Neuronal stem cell (in vitro differentiated cells): ENCODE results near the gene TPRKB.
"Not testable (repeated sequence)": the region's sequence is repeated elsewhere in the genome, so short reads cannot be mapped to it uniquely, and the experiment has no call there.

ENCODE experiments used
- DNase-seq: peaks from one replicate; pipeline ENCODE4 v3.0.0-alpha.2; 2013; ENCODE audit warnings: low spot score
- H2AFZ ChIP-seq: one replicate; pipeline ENCODE4 v1.6.1; 2013; ENCODE audit warnings: mild to moderate bottlenecking, low read length, inconsistent platforms
- H2AK5ac ChIP-seq: 2 replicates; pipeline ENCODE4 v1.6.1; 2013; ENCODE audit warnings: low read depth, mild to moderate bottlenecking, inconsistent platforms, low read length, moderate library complexity, mixed read lengths
- H2BK120ac ChIP-seq: 2 replicates; pipeline ENCODE4 v1.6.1; 2013; ENCODE audit warnings: low read depth, mild to moderate bottlenecking, inconsistent platforms, low read length, moderate library complexity, mixed read lengths
- H2BK12ac ChIP-seq: one replicate; pipeline ENCODE4 v1.6.1; 2013; ENCODE audit warnings: low read length, inconsistent platforms
- H2BK15ac ChIP-seq: 2 replicates; pipeline ENCODE4 v1.6.1; 2013; ENCODE audit warnings: mild to moderate bottlenecking, low read length, inconsistent platforms, mixed read lengths
- H2BK5ac ChIP-seq: one replicate; pipeline ENCODE4 v1.6.1; 2013; ENCODE audit warnings: inconsistent platforms, mild to moderate bottlenecking, low read length, moderate library complexity
- H3K14ac ChIP-seq: one replicate; pipeline ENCODE4 v1.6.1; 2013; ENCODE audit warnings: low read length, inconsistent platforms
- H3K18ac ChIP-seq: 2 replicates; pipeline ENCODE4 v1.6.1; 2013; ENCODE audit warnings: low read length, inconsistent platforms
- H3K23ac ChIP-seq: 2 replicates; pipeline ENCODE4 v1.6.1; 2013; ENCODE audit warnings: low read depth, mild to moderate bottlenecking, mixed read lengths, low read length, inconsistent platforms; ENCODE audit not compliant: poor library complexity
- H3K27ac ChIP-seq: replicated peaks from 3 replicates; pipeline ENCODE4 v1.5.1; 2013; ENCODE audit warnings: low read length, inconsistent platforms
- H3K27me3 ChIP-seq, 3 experiments: 2 replicates each; pipeline ENCODE4 v1.6.1; 2013; ENCODE audit warnings: low read length in 3 of 3, mild to moderate bottlenecking in 2 of 3, inconsistent platforms in 1 of 3, low read depth in 1 of 3, mixed read lengths in 1 of 3, moderate library complexity in 1 of 3; ENCODE audit not compliant: control insufficient read depth in 3 of 3, insufficient read depth in 3 of 3
- H3K36me3 ChIP-seq, 2 donors: replicated peaks in 1 of 2; 2 replicates each; pipeline ENCODE4 v1.6.1; 2013; ENCODE audit warnings: low read length in 2 of 2; ENCODE audit not compliant: control insufficient read depth in 2 of 2, insufficient read depth in 2 of 2
- H3K4ac ChIP-seq: 2 replicates; pipeline ENCODE4 v1.6.1; 2013; ENCODE audit warnings: inconsistent platforms, mild to moderate bottlenecking, low read length, moderate library complexity
- H3K4me1 ChIP-seq, 2 donors: 1 replicate in 1 of 2; 2 replicates in 1 of 2; pipeline ENCODE4 v1.6.1; 2013; ENCODE audit warnings: low read length in 2 of 2, low read depth in 1 of 2; ENCODE audit not compliant: control insufficient read depth in 2 of 2, insufficient read depth in 1 of 2
- H3K4me2 ChIP-seq: one replicate; pipeline ENCODE4 v1.6.1; 2013; ENCODE audit warnings: mild to moderate bottlenecking, low read length, inconsistent platforms; ENCODE audit not compliant: insufficient read depth, poor library complexity, severe bottlenecking
- H3K4me3 ChIP-seq, 2 donors: 2 replicates each; pipeline ENCODE4 v1.5.1; 2013; ENCODE audit warnings: low read length in 2 of 2, mild to moderate bottlenecking in 2 of 2, inconsistent platforms in 1 of 2, moderate library complexity in 1 of 2
- H3K79me1 ChIP-seq: one replicate; pipeline ENCODE4 v1.6.1; 2013; ENCODE audit warnings: low read depth, mild to moderate bottlenecking, inconsistent platforms, low read length, moderate library complexity
- H3K9ac ChIP-seq: one replicate; pipeline ENCODE4 v1.6.1; 2013; ENCODE audit warnings: mild to moderate bottlenecking, low read depth, low read length, inconsistent platforms; ENCODE audit not compliant: poor library complexity
- H3K9me3 ChIP-seq, 2 donors: replicated peaks in 1 of 2; 2 replicates each; pipeline versions ENCODE3 to v1.6.1; 2013; ENCODE audit warnings: low read length in 2 of 2, mild to moderate bottlenecking in 2 of 2, inconsistent platforms in 1 of 2, low read depth in 1 of 2, mixed read lengths in 1 of 2, moderate library complexity in 1 of 2; ENCODE audit not compliant: control insufficient read depth in 2 of 2, insufficient read depth in 1 of 2
- H4K8ac ChIP-seq: one replicate; pipeline ENCODE4 v1.6.1; 2013; ENCODE audit warnings: low read depth, mild to moderate bottlenecking, inconsistent platforms, low read length, moderate library complexity
- H4K91ac ChIP-seq: one replicate; pipeline ENCODE4 v1.6.1; 2013; ENCODE audit warnings: low read length, low read depth, mild to moderate bottlenecking, inconsistent platforms; ENCODE audit not compliant: poor library complexity
- WGBS, 2 donors: extraction: QIAGEN DNeasy Blood & Tissue Kit; methylation state at CpG; one replicate each; pipeline ENCODE4 v1.1.7; 2013; ENCODE audit warnings: missing lambda C conversion rate in 2 of 2, mixed read lengths in 1 of 2; ENCODE audit not compliant: insufficient read length in 2 of 2, insufficient replicate concordance in 1 of 2; ENCODE audit errors: extremely low coverage in 2 of 2; 5-methylcytosine and 5-hydroxymethylcytosine counted together

TPRKB gene

GRCh38 chr2:73696521-73696920 is 40.6 kb downstream of the TPRKB start:
- DNase-seq, H3K36me3 ChIP-seq, H3K23ac ChIP-seq, H4K8ac ChIP-seq, H4K91ac ChIP-seq, H3K27ac ChIP-seq, H3K79me1 ChIP-seq, H3K4me3 ChIP-seq, H3K4me1 ChIP-seq, H2BK15ac ChIP-seq, H2BK5ac ChIP-seq, H3K4ac ChIP-seq, H3K9me3 ChIP-seq, H2BK12ac ChIP-seq, H2BK120ac ChIP-seq, H2AK5ac ChIP-seq, H2AFZ ChIP-seq, H3K18ac ChIP-seq, H3K4me2 ChIP-seq, H3K14ac ChIP-seq, H3K9ac ChIP-seq: not testable (repeated sequence)
- H3K27me3 ChIP-seq: peaks cover 0 to 12% (median 0%) of the 10 kb centered on the region in 3 experiments
- no CpG with 5 or more reads among the region's 3 CpGs for WGBS, 2 donors

GRCh38 chr2:73690372-73691088 is 46.6 kb downstream of the TPRKB start:
- not testable (repeated sequence) for H3K27ac ChIP-seq, H3K4ac ChIP-seq, H2AFZ ChIP-seq, H3K4me3 ChIP-seq, H3K4me1 ChIP-seq, H2BK120ac ChIP-seq, H3K9me3 ChIP-seq, H4K91ac ChIP-seq, H3K36me3 ChIP-seq, H2BK15ac ChIP-seq, H3K79me1 ChIP-seq, H3K23ac ChIP-seq, H3K18ac ChIP-seq, H3K9ac ChIP-seq, H2BK5ac ChIP-seq, H2BK12ac ChIP-seq, H2AK5ac ChIP-seq, H3K4me2 ChIP-seq, H4K8ac ChIP-seq, H3K14ac ChIP-seq
- peak; percentile 5 for DNase-seq
- H3K27me3 ChIP-seq: peaks cover 0 to 19% (median 0%) of the 10 kb centered on the region in 3 experiments
- WGBS, 2 donors: no CpG with 5 or more reads among the region's 4 CpGs

- not testable (repeated sequence) for H3K4ac ChIP-seq, H3K79me1 ChIP-seq, H2BK120ac ChIP-seq, H4K8ac ChIP-seq, H3K4me3 ChIP-seq, H2AK5ac ChIP-seq, H3K9ac ChIP-seq, H3K4me2 ChIP-seq, H3K9me3 ChIP-seq, H3K4me1 ChIP-seq, H2BK12ac ChIP-seq, H2AFZ ChIP-seq, H2BK15ac ChIP-seq, H3K36me3 ChIP-seq, H3K14ac ChIP-seq, DNase-seq, H3K23ac ChIP-seq, H2BK5ac ChIP-seq, H3K18ac ChIP-seq, H4K91ac ChIP-seq, H3K27ac ChIP-seq
- WGBS, 2 donors: no CpG with 5 or more reads among the region's 5 CpGs
- H3K27me3 ChIP-seq: peaks cover 0 to 23% (median 0%) of the 10 kb centered on the region in 3 experiments
Observed at GRCh38 chr2:73688494-73688893, 48.7 kb downstream of the TPRKB start.

GRCh38 chr2:73685764-73686438 is 51.2 kb downstream of the TPRKB start:
- Histone ChIP-seq H3K36me3 (no peaks in the 10 kb centered on the region), H3K27me3 (peaks cover 0 to 9% (median 0%) of the 10 kb centered on the region in 3 experiments), H2BK120ac (no peak overlapping the region), H3K14ac (no peak overlapping the region), H2BK12ac (no peak overlapping the region), H2BK5ac (no peak overlapping the region), H3K4me1 (no peaks in the 10 kb centered on the region), H3K18ac (no peak overlapping the region), H3K23ac (no peak overlapping the region), H2AFZ (no peak overlapping the region), H4K91ac (no peak overlapping the region), H4K8ac (no peak overlapping the region), H3K4ac (no peak overlapping the region), H3K9ac (no peak overlapping the region), H3K4me3 (no peak overlapping the region), H3K27ac (no peak overlapping the region), H3K79me1 (no peaks in the 10 kb centered on the region), H2BK15ac (no peak overlapping the region), H2AK5ac (no peak overlapping the region), H3K9me3 (no peaks in the 10 kb centered on the region), H3K4me2 (no peak overlapping the region)
- no CpG with 5 or more reads among the region's 4 CpGs for WGBS, 2 donors
- no peak for DNase-seq
